Caki2 (cell line): ENCODE data around the gene GALNT12. TPM values are rescaled to one million over a fixed set of nuclear protein-coding genes. Genes with fewer than 3 reads are reported as not detected.

ENCODE experiments used
- DNase-seq: peaks from one replicate; pipeline ENCODE4 v3.0.0-alpha.2; 2015; ENCODE audit warnings: low read depth
- in situ Hi-C: cut with HindIII; loops from 2 replicates; pipeline ENCODE4 v1.10.0; 2016; ENCODE audit warnings: low sequenced_read_pairs, low pct_unique_long_range_greater_than_20kb, mixed read lengths
- total RNA-seq: library from RNA; depleted of rRNA; stranded (reverse); fragments of >200 nt; shearing (Covaris generic); gene quantifications from 2 replicates; pipeline ENCODE4 v1.2.3, GENCODE V29; 2014; ENCODE audit warnings: low replicate concordance

Gene GALNT12
- total RNA-seq, 1 experiment from 2014 or later: 75.9 TPM

- DNase-seq: peak; percentile 61
- in situ Hi-C loops: no loop called here
Measured at GRCh38 chr9:98796364-98797101, 10.9 kb upstream of the GALNT12 start, which contains the start of gene ANKS6. Gene ANKS6 (minus strand): TSS chr9:98796555. CDS start chr9:98796491, 64 bp downstream.

GRCh38 chr9:98797491-98797890 is 10.0 kb upstream of the GALNT12 start:
- DNase-seq: no peak
- in situ Hi-C loops: no loop called here

GRCh38 chr9:98798254-98798653 is 9.2 kb upstream of the GALNT12 start:
- no peak for DNase-seq
- in situ Hi-C loops: no loop called here

GRCh38 chr9:98801561-98801960 is 5.9 kb upstream of the GALNT12 start:
- DNase-seq: no peak
- in situ Hi-C loops: no loop called here

GRCh38 chr9:98801969-98802371 is 5.5 kb upstream of the GALNT12 start:
- in situ Hi-C loops: no loop called here
- DNase-seq: no peak

GRCh38 chr9:98804083-98804482 is 3.4 kb upstream of the GALNT12 start:
- in situ Hi-C loops: no loop called here
- no peak for DNase-seq

GRCh38 chr9:98805506-98806272 is 1.8 kb upstream of the GALNT12 start:
- in situ Hi-C loops: no loop called here
- no peak for DNase-seq

- DNase-seq: peak; percentile 83
- in situ Hi-C loops: no loop called here
Measured at GRCh38 chr9:98806394-98807035, 955 bp upstream of the GALNT12 start.

- DNase-seq: no peak
- in situ Hi-C loops: no loop called here
Measured at GRCh38 chr9:98807814-98808195, 335 bp downstream of the GALNT12 start.

GRCh38 chr9:98808411-98808815 is 943 bp downstream of the GALNT12 start:
- in situ Hi-C loops: no loop called here
- peak; percentile 80 for DNase-seq

GRCh38 chr9:98808875-98809274 is 1.4 kb downstream of the GALNT12 start:
- DNase-seq: no peak
- in situ Hi-C loops: no loop called here

GRCh38 chr9:98809311-98810101 is 2.0 kb downstream of the GALNT12 start:
- DNase-seq: peak; percentile 38
- in situ Hi-C loops: no loop called here

- peak; percentile 34 for DNase-seq
Measured at GRCh38 chr9:98810102-98810842, 2.8 kb downstream of the GALNT12 start.

GRCh38 chr9:98811051-98811650 is 3.7 kb downstream of the GALNT12 start:
- peak; percentile 80 for DNase-seq

More at GRCh38 chr9:98810102-98810842, 2.8 kb downstream of the GALNT12 start:
- in situ Hi-C loops: no loop called here

GRCh38 chr9:98815391-98815951 is 8.0 kb downstream of the GALNT12 start:
- no peak for DNase-seq
- in situ Hi-C loops: no loop called here

More at GRCh38 chr9:98811051-98811650, 3.7 kb downstream of the GALNT12 start:
- in situ Hi-C loops: no loop called here

- in situ Hi-C loops: no loop called here
- no peak for DNase-seq
Measured at GRCh38 chr9:98818764-98819163, 11.3 kb downstream of the GALNT12 start.

- DNase-seq: no peak
- in situ Hi-C loops: no loop called here
Measured at GRCh38 chr9:98819231-98819630, 11.8 kb downstream of the GALNT12 start.
